ENCODE measurements around the gene BET1L. TPM values are rescaled to one million over a fixed set of nuclear protein-coding genes. Genes with fewer than 3 reads are reported as not detected.
"Not testable (repeated sequence)": the region's sequence is repeated elsewhere in the genome, so short reads cannot be mapped to it uniquely, and the experiment has no call there.

BET1L gene
- total RNA-seq, 1 donor from 2014 or later, result 73.2 TPM

- H3K36me3 ChIP-seq (ENCODE audit: insufficient read depth, low read length), result peaks cover 34% of the 10 kb centered on the region
- no peak for FAIRE-seq
- TF ChIP-seq CTCF (IDR thresholded peaks at IDR 0.05; ENCODE audit: insufficient read depth, low read depth, low read length) (no peak), EZH2 (IDR thresholded peaks at IDR 0.05; ENCODE audit: insufficient read depth, low read length) (no peak)
These were observed 34.4 kb upstream of the BET1L start for GRCh38 chr11:241634-242033.

GRCh38 chr11:240315-240714 lies 33.1 kb upstream of the BET1L start:
- Histone ChIP-seq H3K27ac (ENCODE audit: low read depth, low read length) (no peak overlapping the region), H3K36me3 (ENCODE audit: insufficient read depth, low read length) (peaks cover 25% of the 10 kb centered on the region), H4K20me1 (ENCODE audit: insufficient read depth, low read length) (peaks cover 53% of the 10 kb centered on the region), H2AFZ (ENCODE audit: low read depth, low read length) (no peak overlapping the region), H3K27me3 (ENCODE audit: insufficient read depth, low read length) (no peaks in the 10 kb centered on the region), H3K4me3 (ENCODE audit: insufficient read depth, low read depth, low read length) (no peak overlapping the region), H3K9me3 (ENCODE audit: insufficient read depth, low read depth, low read length) (no peaks in the 10 kb centered on the region), H3K4me2 (ENCODE audit: low read length) (no peak overlapping the region), H3K4me1 (ENCODE audit: insufficient read depth, low read length) (peaks cover 3% of the 10 kb centered on the region), H3K9ac (ENCODE audit: low read length) (no peak overlapping the region), H3K79me2 (ENCODE audit: insufficient read depth, low read length) (peaks cover 65% of the 10 kb centered on the region)
- Mint-ChIP-seq H3K4me3 (ENCODE audit: unreplicated experiment) (no peak overlapping the region), H3K27me3 (ENCODE audit: low read depth, unreplicated experiment) (no peaks in the 10 kb centered on the region), H3K27ac (ENCODE audit: unreplicated experiment) (no peak overlapping the region), H3K4me1 (ENCODE audit: low read depth, unreplicated experiment) (peaks cover 11% of the 10 kb centered on the region), H3K36me3 (ENCODE audit: low read depth, unreplicated experiment) (peaks cover 10% of the 10 kb centered on the region), H3K9me3 (ENCODE audit: unreplicated experiment) (no peaks in the 10 kb centered on the region)
- DNase-seq (ENCODE audit: low read depth), result no peak
- TF ChIP-seq EZH2 (IDR thresholded peaks at IDR 0.05; ENCODE audit: insufficient read depth, low read length) (no peak), CTCF (IDR thresholded peaks at IDR 0.05; ENCODE audit: insufficient read depth, low read depth, low read length) (no peak)
- FAIRE-seq, result no peak

More at GRCh38 chr11:241634-242033, 34.4 kb upstream of the BET1L start:
- no peak for DNase-seq (ENCODE audit: low read depth)
- Histone ChIP-seq H3K4me3 (ENCODE audit: insufficient read depth, low read depth, low read length) (no peak overlapping the region), H3K27me3 (ENCODE audit: insufficient read depth, low read length) (no peaks in the 10 kb centered on the region), H3K9ac (ENCODE audit: low read length) (no peak overlapping the region), H3K4me1 (ENCODE audit: insufficient read depth, low read length) (no peaks in the 10 kb centered on the region), H3K79me2 (ENCODE audit: insufficient read depth, low read length) (peaks cover 65% of the 10 kb centered on the region), H3K4me2 (ENCODE audit: low read length) (no peak overlapping the region), H3K9me3 (ENCODE audit: insufficient read depth, low read depth, low read length) (no peaks in the 10 kb centered on the region), H2AFZ (ENCODE audit: low read depth, low read length) (no peak overlapping the region), H4K20me1 (ENCODE audit: insufficient read depth, low read length) (peaks cover 64% of the 10 kb centered on the region), H3K27ac (ENCODE audit: low read depth, low read length) (no peak overlapping the region)
- Mint-ChIP-seq H3K27me3 (ENCODE audit: low read depth, unreplicated experiment) (no peaks in the 10 kb centered on the region), H3K9me3 (ENCODE audit: unreplicated experiment) (no peaks in the 10 kb centered on the region), H3K36me3 (ENCODE audit: low read depth, unreplicated experiment) (peaks cover 13% of the 10 kb centered on the region), H3K27ac (ENCODE audit: unreplicated experiment) (no peak overlapping the region), H3K4me3 (ENCODE audit: unreplicated experiment) (no peak overlapping the region), H3K4me1 (ENCODE audit: low read depth, unreplicated experiment) (peaks cover 11% of the 10 kb centered on the region)

- not testable (repeated sequence) for H3K27me3 Mint-ChIP-seq (ENCODE audit: low read depth, unreplicated experiment); H2AFZ ChIP-seq (ENCODE audit: low read depth, low read length); H3K27ac ChIP-seq (ENCODE audit: low read depth, low read length); H3K27ac Mint-ChIP-seq (ENCODE audit: unreplicated experiment); H3K4me3 ChIP-seq (ENCODE audit: insufficient read depth, low read depth, low read length); H3K9me3 ChIP-seq (ENCODE audit: insufficient read depth, low read depth, low read length); DNase-seq (ENCODE audit: low read depth); H3K36me3 ChIP-seq (ENCODE audit: insufficient read depth, low read length); H3K27me3 ChIP-seq (ENCODE audit: insufficient read depth, low read length); FAIRE-seq; H3K36me3 Mint-ChIP-seq (ENCODE audit: low read depth, unreplicated experiment); H3K4me1 ChIP-seq (ENCODE audit: insufficient read depth, low read length); H3K9me3 Mint-ChIP-seq (ENCODE audit: unreplicated experiment)
- peaks cover 40% of the 10 kb centered on the region for H4K20me1 ChIP-seq (ENCODE audit: insufficient read depth, low read length)
- Mint-ChIP-seq H3K4me3 (ENCODE audit: unreplicated experiment) (peak overlapping the region; percentile 95), H3K4me1 (ENCODE audit: low read depth, unreplicated experiment) (peaks cover 11% of the 10 kb centered on the region)
- peak overlapping the region; percentile 96 for H3K4me2 ChIP-seq (ENCODE audit: low read length)
- H3K9ac ChIP-seq (ENCODE audit: low read length), result peak overlapping the region; percentile 97
- H3K79me2 ChIP-seq (ENCODE audit: insufficient read depth, low read length), result peaks cover 64% of the 10 kb centered on the region
These were observed 31.1 kb upstream of the BET1L start for GRCh38 chr11:238346-238745.

Measured in astrocyte (in vitro differentiated cells and primary cell).